HCT116 (cell line): ENCODE results near the gene ESAM. TPM values are rescaled to one million over a fixed set of nuclear protein-coding genes. Genes with fewer than 3 reads are reported as not detected.

Experiments used
- ATAC-seq: fragments of 200-7000 bp; cut with Tn5 transposase; 2 replicates; pipeline ENCODE4 v1.9.1; 2020; ENCODE audit warnings: mild to moderate bottlenecking, moderate library complexity
- BruUV-seq: library from RNA; stranded (reverse); fragments of 400-500 nt; replicated peaks from 2 replicates; lab custom pipeline; 2021; lab: Mats Ljungman, UMichigan
- CTCF ChIA-PET: fragments of 300-600 bp; sonication (Branson Sonifier 250); formaldehyde crosslinking; loops from one replicate; lab custom pipeline; 2021; ENCODE audit warnings: antibody characterized with exemption; lab: Charles Lee
- POLR2A ChIA-PET: fragments of 300-600, 350-600 bp; sonication (Branson Sonifier 250); formaldehyde crosslinking; loops from one replicate; lab custom pipeline; 2021; ENCODE audit warnings: antibody characterized with exemption; lab: Charles Lee
- RAD21 ChIA-PET, 2 experiments: fragments of 300-600 bp; sonication (Branson Sonifier 250); formaldehyde crosslinking; loops; one replicate each; lab custom pipeline; 2023; ENCODE audit warnings: low total read pairs in 2 of 2; ENCODE audit not compliant: uncharacterized antibody in 2 of 2, unreplicated experiment in 2 of 2, low non-redundant PET in 1 of 2; lab: Charles Lee
- DNase-seq: peaks from one replicate; pipeline ENCODE4 v3.0.0-alpha.2; 2010; ENCODE audit warnings: low read depth, low spot score
- H2AFZ ChIP-seq: fragments of 200-600 bp; shearing (Covaris generic), sonication (generic); 2 replicates; pipeline ENCODE4 v1.6.1; 2017; ENCODE audit warnings: low read depth, mixed run types, mixed read lengths, antibody characterized with exemption, low read length; ENCODE audit not compliant: poor library complexity, severe bottlenecking
- H3K27ac ChIP-seq: 2 replicates; pipeline ENCODE4 v1.5.1; 2012; ENCODE audit warnings: low read depth, low read length
- H3K27me3 ChIP-seq: fragments of 200-600 bp; sonication (generic); 2 replicates; pipeline ENCODE4 v1.6.1; 2016; ENCODE audit warnings: mixed run types, low read length, mixed read lengths; ENCODE audit not compliant: insufficient read depth
- H3K36me3 ChIP-seq, 2 experiments: fragments of 200-500 bp in 1 of 2; fragments of 200-600 bp in 1 of 2; sonication (Bioruptor generic) in 1 of 2; sonication (generic) in 1 of 2; 2 replicates each; pipeline versions ENCODE4 v1.5.1 to v1.6.1; 2014 to 2016; ENCODE audit warnings: low read length in 2 of 2, inconsistent platforms in 1 of 2, mixed read lengths in 1 of 2, mixed run types in 1 of 2; ENCODE audit not compliant: insufficient read depth in 2 of 2, control insufficient read depth in 1 of 2
- H3K4me1 ChIP-seq, 2 experiments: fragments of 200-600 bp in 1 of 2; sonication (generic) in 1 of 2; 2 replicates each; pipeline versions ENCODE4 v1.5.1 to v1.6.1; 2012 to 2017; ENCODE audit warnings: low read length in 2 of 2, inconsistent platforms in 1 of 2, mild to moderate bottlenecking in 1 of 2, mixed read lengths in 1 of 2, mixed run types in 1 of 2, moderate library complexity in 1 of 2; ENCODE audit not compliant: insufficient read depth in 2 of 2, control insufficient read depth in 1 of 2
- H3K4me2 ChIP-seq: fragments of 200-600 bp; sonication (generic); 2 replicates; pipeline ENCODE4 v1.6.1; 2017; ENCODE audit warnings: mixed run types, low read length, mixed read lengths
- H3K4me3 ChIP-seq, 2 experiments: fragments of 200-600 bp in 1 of 2; sonication (generic) in 1 of 2; replicated peaks in 1 of 2; 2 replicates each; pipeline ENCODE4 v1.5.1; 2011 to 2016; ENCODE audit warnings: low read length in 2 of 2, control low read depth in 1 of 2, low read depth in 1 of 2, mild to moderate bottlenecking in 1 of 2, mixed read lengths in 1 of 2, mixed run types in 1 of 2
- H3K79me2 ChIP-seq: fragments of 200-600 bp; sonication (generic); 2 replicates; pipeline ENCODE4 v1.6.1; 2017; ENCODE audit warnings: mild to moderate bottlenecking, mixed run types, low read length, moderate library complexity, mixed read lengths; ENCODE audit not compliant: insufficient read depth
- H3K9ac ChIP-seq: fragments of 200-600 bp; sonication (generic); 2 replicates; pipeline ENCODE4 v1.6.1; 2016; ENCODE audit warnings: low read length, mixed read lengths
- H3K9me2 ChIP-seq: fragments of 200-600 bp; sonication (generic), shearing (Covaris generic); 2 replicates; pipeline ENCODE4 v1.6.1; 2017; ENCODE audit warnings: mixed run types, mild to moderate bottlenecking, moderate library complexity; ENCODE audit not compliant: insufficient read depth
- H3K9me3 ChIP-seq, 2 experiments: fragments of 200-500 bp in 1 of 2; fragments of 200-600 bp in 1 of 2; sonication (Bioruptor generic) in 1 of 2; sonication (generic) in 1 of 2; 2 replicates each; pipeline ENCODE4 v1.6.1; 2014 to 2017; ENCODE audit warnings: low read length in 2 of 2, mixed read lengths in 2 of 2, inconsistent platforms in 1 of 2, low read depth in 1 of 2, mild to moderate bottlenecking in 1 of 2, mixed run types in 1 of 2, moderate library complexity in 1 of 2; ENCODE audit not compliant: control insufficient read depth in 1 of 2, insufficient read depth in 1 of 2
- H4K20me1 ChIP-seq: fragments of 200-600 bp; sonication (generic), shearing (Covaris generic); 2 replicates; pipeline ENCODE4 v1.6.1; 2017; ENCODE audit warnings: mixed run types, mild to moderate bottlenecking, moderate library complexity; ENCODE audit not compliant: insufficient read depth
- ATF3 ChIP-seq: IDR thresholded peaks from 2 replicates; pipeline ENCODE4 v1.6.1; 2012
- CBX3 ChIP-seq: IDR thresholded peaks from 2 replicates; pipeline ENCODE4 v1.6.1; 2012; ENCODE audit warnings: low read depth
- CTCF ChIP-seq, 3 experiments: fragments of 200-600 bp in 1 of 3; sonication (generic) in 1 of 3; IDR thresholded peaks in 2 of 3; conservative IDR thresholded peaks in 1 of 3; 2 replicates each; pipeline ENCODE4 v1.5.1; 2012 to 2017; ENCODE audit warnings: low read depth in 2 of 3, low read length in 2 of 3, antibody characterized with exemption in 1 of 3, borderline replicate concordance in 1 of 3, control low read depth in 1 of 3, mild to moderate bottlenecking in 1 of 3, mixed read lengths in 1 of 3, mixed run types in 1 of 3, moderate library complexity in 1 of 3; ENCODE audit not compliant: insufficient read depth in 1 of 3
- EGR1 ChIP-seq: IDR thresholded peaks from 2 replicates; pipeline ENCODE4 v1.6.1; 2012; ENCODE audit warnings: low read depth
- ELF1 ChIP-seq: IDR thresholded peaks from 2 replicates; pipeline ENCODE4 v1.6.1; 2012; ENCODE audit warnings: low read depth, borderline replicate concordance
- EZH2 ChIP-seq: fragments of 200-600 bp; sonication (generic); IDR thresholded peaks from 2 replicates; pipeline ENCODE4 v1.6.1; 2017; ENCODE audit warnings: antibody characterized with exemption, mixed run types
- EZH2phosphoT487 ChIP-seq: fragments of 200-600 bp; IDR thresholded peaks from 2 replicates; pipeline ENCODE4 v1.6.1; 2018; ENCODE audit warnings: antibody characterized with exemption, borderline replicate concordance
- JUND ChIP-seq: IDR thresholded peaks from 2 replicates; pipeline ENCODE4 v1.6.1; 2012
- POLR2AphosphoS5 ChIP-seq: IDR thresholded peaks from 2 replicates; pipeline ENCODE4 v1.6.1; 2011; ENCODE audit warnings: mild to moderate bottlenecking, low read depth, low read length, moderate library complexity
- SIN3A ChIP-seq: IDR thresholded peaks from 2 replicates; pipeline ENCODE4 v1.6.1; 2012; ENCODE audit warnings: low read depth
- TCF7L2 ChIP-seq: IDR thresholded peaks from 2 replicates; pipeline ENCODE4 v1.7.0; 2011; ENCODE audit warnings: borderline replicate concordance, inconsistent platforms; ENCODE audit not compliant: insufficient read depth, insufficient read length; ENCODE audit errors: extremely low read depth
- ZBTB33 ChIP-seq: IDR thresholded peaks from 2 replicates; pipeline ENCODE4 v1.6.1; 2011; ENCODE audit warnings: mild to moderate bottlenecking, low read length, moderate library complexity; ENCODE audit not compliant: insufficient replicate concordance; ENCODE audit errors: extremely low read depth
- intact Hi-C: fragments of 100-400 bp; cut with micrococcal nuclease; formaldehyde crosslinking; loops from 2 replicates; pipeline ENCODE4 v1.10.0; 2022
- total RNA-seq: library from RNA; stranded (reverse); gene quantifications from one replicate; pipeline ENCODE4 v1.2.1, GENCODE V29; 2021; ENCODE audit not compliant: unreplicated experiment

ESAM gene
- total RNA-seq, 1 experiment from 2014 or later: 6.1 TPM

GRCh38 chr11:124754710-124755109, 7.4 kb downstream of the ESAM start:
- ChIA-PET POLR2A (no interaction called here), CTCF (no interaction called here), RAD21 (no interaction called here)
- H3K27me3 ChIP-seq: no peaks in the 10 kb centered on the region
- H3K4me3 ChIP-seq: no peak overlapping the region
- no peaks in the 10 kb centered on the region for H3K36me3 ChIP-seq
- no peak for ATAC-seq
- no peaks in the 10 kb centered on the region for H4K20me1 ChIP-seq
- no peak overlapping the region for H3K9ac ChIP-seq
- peaks cover 2 to 14% of the 10 kb centered on the region in 2 experiments; a peak in 3 of 4 replicates for H3K4me1 ChIP-seq
- no peaks in the 10 kb centered on the region for H3K79me2 ChIP-seq
- no peak overlapping the region for H2AFZ ChIP-seq
- intact Hi-C loops: no loop called here
- no peaks in the 10 kb centered on the region for H3K9me3 ChIP-seq
- H3K27ac ChIP-seq: no peak overlapping the region
- no TSS peak for BruUV-seq
- no peak for DNase-seq
- H3K9me2 ChIP-seq: no peaks in the 10 kb centered on the region
- TF ChIP-seq EGR1 (no peak), EZH2phosphoT487 (no peak), SIN3A (no peak), ATF3 (no peak), CBX3 (no peak), EZH2 (no peak), POLR2AphosphoS5 (no peak), CTCF (IDR thresholded peaks at IDR 0.05 in 2 of 3, conservative IDR thresholded peaks at IDR 0.05 in 1 of 3; ENCODE audit: borderline replicate concordance in 1 of 3, insufficient read depth in 1 of 3, low read depth in 2 of 3, low read length in 2 of 3) (no peak)
- no peak overlapping the region for H3K4me2 ChIP-seq

- CTCF ChIA-PET: no interaction called here
- DNase-seq (no peak), ATAC-seq (no peak)
- BruUV-seq: no TSS peak
- no peak overlapping the region for H3K4me3 ChIP-seq
- no peaks in the 10 kb centered on the region for H3K9me3 ChIP-seq
- H3K9me2 ChIP-seq: no peaks in the 10 kb centered on the region
- no peak overlapping the region for H2AFZ ChIP-seq
- H3K36me3 ChIP-seq: no peaks in the 10 kb centered on the region
- TF ChIP-seq ZBTB33 (no peak), SIN3A (no peak), TCF7L2 (no peak), ELF1 (no peak), JUND (no peak)
- RAD21 ChIA-PET: no interaction called here
- H3K79me2 ChIP-seq: no peaks in the 10 kb centered on the region
- intact Hi-C loops: no loop called here
- no peaks in the 10 kb centered on the region for H4K20me1 ChIP-seq
- H3K27ac ChIP-seq: no peak overlapping the region
- POLR2A ChIA-PET: no interaction called here
- H3K9ac ChIP-seq: no peak overlapping the region
- H3K4me1 ChIP-seq: peaks cover 3 to 15% of the 10 kb centered on the region in 2 experiments
- no peak overlapping the region for H3K4me2 ChIP-seq
- H3K27me3 ChIP-seq: no peaks in the 10 kb centered on the region
Observed at GRCh38 chr11:124754309-124754708, 7.8 kb downstream of the ESAM start.
